ENCODE data around the gene LY6G5C.
"Not testable (repeated sequence)": the region's sequence is repeated elsewhere in the genome, so short reads cannot be mapped to it uniquely, and the experiment has no call there.

LY6G5C gene

GRCh38 chr6:31715022-31715958 lies 34.4 kb upstream of the LY6G5C start, which contains the start of gene LY6G6D:
Gene LY6G6D (plus strand): TSS chr6:31715348. CDS start chr6:31715356, 8 bp downstream.
- no peak for DNase-seq

- DNase-seq: no peak
Measured at GRCh38 chr6:31713991-31714684, 33.3 kb upstream of the LY6G5C start.

- DNase-seq: no peak
Measured at GRCh38 chr6:31713465-31713864, 32.6 kb upstream of the LY6G5C start.

GRCh38 chr6:31712296-31712695 lies 31.4 kb upstream of the LY6G5C start:
- no peak for DNase-seq

- DNase-seq: no peak
Measured at GRCh38 chr6:31711233-31711632, 30.4 kb upstream of the LY6G5C start.

GRCh38 chr6:31710523-31711219 lies 29.8 kb upstream of the LY6G5C start:
- no peak for DNase-seq

- not testable (repeated sequence) for DNase-seq
Measured at GRCh38 chr6:31709157-31709556, 28.3 kb upstream of the LY6G5C start.

GRCh38 chr6:31708224-31708623 lies 27.4 kb upstream of the LY6G5C start:
- no peak for DNase-seq

- no peak for DNase-seq
Measured at GRCh38 chr6:31707701-31708100, 26.8 kb upstream of the LY6G5C start.

- no peak for DNase-seq
Measured at GRCh38 chr6:31706599-31706998, 25.7 kb upstream of the LY6G5C start, which contains the start of gene LY6G6F. Gene LY6G6F (plus strand): TSS chr6:31706866. CDS start chr6:31706907, 41 bp downstream.

GRCh38 chr6:31705931-31706330 lies 25.1 kb upstream of the LY6G5C start:
- DNase-seq: no peak

- DNase-seq: peak; percentile 95
Measured at GRCh38 chr6:31702819-31703716, 22.2 kb upstream of the LY6G5C start, which contains the start of gene ABHD16A. Gene ABHD16A (minus strand): TSS chr6:31703324. CDS start chr6:31703281, 43 bp downstream.

GRCh38 chr6:31702405-31702818 lies 21.5 kb upstream of the LY6G5C start:
- no peak for DNase-seq

- no peak for DNase-seq
Measured at GRCh38 chr6:31701666-31702404, 21.0 kb upstream of the LY6G5C start.

GRCh38 chr6:31700740-31701401 lies 20.0 kb upstream of the LY6G5C start:
- no peak for DNase-seq

GRCh38 chr6:31697555-31697954 lies 16.7 kb upstream of the LY6G5C start:
- DNase-seq: no peak

- DNase-seq: no peak
Measured at GRCh38 chr6:31693535-31693934, 12.7 kb upstream of the LY6G5C start.

- no peak for DNase-seq
Measured at GRCh38 chr6:31692886-31693285, 12.0 kb upstream of the LY6G5C start.

GRCh38 chr6:31692353-31692752 lies 11.5 kb upstream of the LY6G5C start:
- no peak for DNase-seq

- no peak for DNase-seq
Measured at GRCh38 chr6:31691564-31692108, 10.8 kb upstream of the LY6G5C start.

All from activated CD4-positive, CD25-positive, alpha-beta regulatory T cell treated with anti-CD3 and anti-CD28 coated beads, Interleukin-2, amount 50 U/mL, for 72 hours (primary cell).